Tibial artery (tissue), 4 donors: Measurements from ENCODE around the gene KRT77.

Experiments used
- DNase-seq, 2 donors: peaks; one replicate each; pipeline ENCODE4 v3.0.0-alpha.2; 2019
- H3K27ac ChIP-seq, 2 donors: fragments of 200-600 bp; sonication (generic) in 1 of 2; 1 replicate in 1 of 2; 2 replicates in 1 of 2; pipeline ENCODE4 v1.5.1; 2018 to 2019; ENCODE audit warnings: mild to moderate bottlenecking in 1 of 2
- H3K27me3 ChIP-seq, 2 donors: fragments of 200-600 bp; sonication (generic) in 1 of 2; one replicate each; pipeline versions ENCODE4 v1.5.1 to v1.6.0; 2016 to 2019
- H3K36me3 ChIP-seq, 3 donors: fragments of 200-600 bp; sonication (generic) in 2 of 3; one replicate each; pipeline ENCODE4 v1.5.1; 2016 to 2019; ENCODE audit warnings: mild to moderate bottlenecking in 2 of 3
- H3K4me1 ChIP-seq, 4 donors: fragments of 200-600 bp; sonication (generic) in 2 of 4; 1 replicate in 3 of 4; 2 replicates in 1 of 4; pipeline ENCODE4 v1.5.1; 2016 to 2019
- H3K4me3 ChIP-seq, 2 donors: fragments of 200-600 bp; sonication (generic) in 1 of 2; 1 replicate in 1 of 2; 2 replicates in 1 of 2; pipeline ENCODE4 v1.5.1; 2018 to 2019; ENCODE audit warnings: mild to moderate bottlenecking in 2 of 2
- H3K9me3 ChIP-seq, 3 donors: fragments of 200-600 bp; sonication (generic) in 1 of 3; one replicate each; pipeline ENCODE4 v1.5.1; 2016 to 2019
- intact Hi-C: fragments of 100-400 bp; cut with DNase I; formaldehyde crosslinking; loops from one replicate; pipeline ENCODE4 v1.15.0; 2023; ENCODE audit warnings: low total_unique reads
- TF ChIP-seq, protein P1 (sequence below), 2 experiments: fragments of 200-600 bp in 1 of 2; fragments of 450-650 bp in 1 of 2; IDR thresholded peaks; one replicate each; pipeline ENCODE4 v1.5.1; 2017 to 2019; ENCODE audit warnings: antibody characterized with exemption in 2 of 2, mild to moderate bottlenecking in 1 of 2, moderate library complexity in 1 of 2

Gene KRT77

GRCh38 chr12:52730383-52730782 is 27.1 kb upstream of the KRT77 start:
- peak in 1 of 2 donors; percentile 15 for DNase-seq
- H3K36me3 ChIP-seq = no peaks in the 10 kb centered on the region
- H3K27ac ChIP-seq = no peak overlapping the region
- no peaks in the 10 kb centered on the region for H3K9me3 ChIP-seq
- H3K4me1 ChIP-seq = no peaks in the 10 kb centered on the region
- no peak overlapping the region for H3K4me3 ChIP-seq
- TF ChIP-seq, protein P1, sequence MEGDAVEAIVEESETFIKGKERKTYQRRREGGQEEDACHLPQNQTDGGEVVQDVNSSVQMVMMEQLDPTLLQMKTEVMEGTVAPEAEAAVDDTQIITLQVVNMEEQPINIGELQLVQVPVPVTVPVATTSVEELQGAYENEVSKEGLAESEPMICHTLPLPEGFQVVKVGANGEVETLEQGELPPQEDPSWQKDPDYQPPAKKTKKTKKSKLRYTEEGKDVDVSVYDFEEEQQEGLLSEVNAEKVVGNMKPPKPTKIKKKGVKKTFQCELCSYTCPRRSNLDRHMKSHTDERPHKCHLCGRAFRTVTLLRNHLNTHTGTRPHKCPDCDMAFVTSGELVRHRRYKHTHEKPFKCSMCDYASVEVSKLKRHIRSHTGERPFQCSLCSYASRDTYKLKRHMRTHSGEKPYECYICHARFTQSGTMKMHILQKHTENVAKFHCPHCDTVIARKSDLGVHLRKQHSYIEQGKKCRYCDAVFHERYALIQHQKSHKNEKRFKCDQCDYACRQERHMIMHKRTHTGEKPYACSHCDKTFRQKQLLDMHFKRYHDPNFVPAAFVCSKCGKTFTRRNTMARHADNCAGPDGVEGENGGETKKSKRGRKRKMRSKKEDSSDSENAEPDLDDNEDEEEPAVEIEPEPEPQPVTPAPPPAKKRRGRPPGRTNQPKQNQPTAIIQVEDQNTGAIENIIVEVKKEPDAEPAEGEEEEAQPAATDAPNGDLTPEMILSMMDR (IDR thresholded peaks at IDR 0.05) = no peak
- H3K27me3 ChIP-seq = peaks cover 0 to 30% of the 10 kb centered on the region in 2 donors
- intact Hi-C loops = no loop called here

DNA sequence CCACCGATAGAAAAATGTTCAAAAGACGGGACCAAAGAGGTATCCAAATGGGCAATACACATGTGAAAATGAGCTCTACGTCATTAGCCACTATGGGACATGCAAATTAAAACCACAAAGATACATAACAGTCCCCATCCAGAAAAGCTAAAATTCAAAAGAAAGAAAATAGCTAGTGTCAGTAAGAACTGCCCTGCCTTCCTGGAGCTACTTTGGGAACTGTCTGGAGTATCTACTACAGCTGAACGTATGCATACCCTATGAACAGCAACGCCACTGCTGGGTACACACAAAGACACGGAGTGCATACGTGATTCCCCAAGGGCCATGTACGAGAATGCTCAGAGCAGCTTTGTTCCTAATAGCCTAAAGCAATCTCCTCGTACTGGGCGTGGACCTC is 25.8 kb upstream of the KRT77 start:
- Histone ChIP-seq H3K27me3 (peaks cover 0 to 20% of the 10 kb centered on the region in 2 donors), H3K4me3 (no peak overlapping the region), H3K36me3 (no peaks in the 10 kb centered on the region), H3K4me1 (no peaks in the 10 kb centered on the region), H3K9me3 (no peaks in the 10 kb centered on the region), H3K27ac (no peak overlapping the region)
- DNase-seq = no peak
- intact Hi-C loops = no loop called here
- TF ChIP-seq, protein P1 (IDR thresholded peaks at IDR 0.05) = no peak

- H3K36me3 ChIP-seq = no peaks in the 10 kb centered on the region
- intact Hi-C loops = no loop called here
- no peak overlapping the region for H3K27ac ChIP-seq
- TF ChIP-seq, protein P1 (IDR thresholded peaks at IDR 0.05) = no peak
- H3K27me3 ChIP-seq = peaks cover 0 to 16% of the 10 kb centered on the region in 2 donors
- DNase-seq = no peak
- H3K4me3 ChIP-seq = no peak overlapping the region
- H3K9me3 ChIP-seq = no peaks in the 10 kb centered on the region
- no peaks in the 10 kb centered on the region for H3K4me1 ChIP-seq
Observed at GRCh38 chr12:52728374-52728773, 25.1 kb upstream of the KRT77 start.

DNA sequence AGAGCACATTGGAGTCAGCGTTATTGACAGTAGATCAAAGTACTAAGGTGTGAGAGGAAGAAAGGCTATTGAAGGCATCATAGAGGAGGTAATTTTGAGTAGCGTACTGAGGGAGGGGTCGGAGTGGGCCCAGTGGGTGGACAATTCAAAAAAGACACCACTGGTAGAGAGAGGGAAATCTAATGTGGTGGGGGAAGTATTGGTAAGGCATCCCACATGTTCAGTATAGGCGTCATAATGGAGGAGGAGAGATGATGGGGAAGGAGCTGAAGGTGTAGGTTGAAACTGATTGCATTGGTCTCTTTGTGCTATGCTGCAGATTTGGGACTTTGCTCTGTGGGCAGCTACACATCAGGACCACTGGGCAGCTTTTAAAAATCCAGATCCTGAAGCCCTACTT is 23.7 kb upstream of the KRT77 start:
- H3K36me3 ChIP-seq = no peaks in the 10 kb centered on the region
- H3K4me1 ChIP-seq = no peaks in the 10 kb centered on the region
- no peaks in the 10 kb centered on the region for H3K9me3 ChIP-seq
- intact Hi-C loops = no loop called here
- H3K27ac ChIP-seq = no peak overlapping the region
- TF ChIP-seq, protein P1 (IDR thresholded peaks at IDR 0.05) = no peak
- no peak for DNase-seq
- H3K4me3 ChIP-seq = no peak overlapping the region
- peaks cover 0 to 13% of the 10 kb centered on the region in 2 donors for H3K27me3 ChIP-seq

DNA sequence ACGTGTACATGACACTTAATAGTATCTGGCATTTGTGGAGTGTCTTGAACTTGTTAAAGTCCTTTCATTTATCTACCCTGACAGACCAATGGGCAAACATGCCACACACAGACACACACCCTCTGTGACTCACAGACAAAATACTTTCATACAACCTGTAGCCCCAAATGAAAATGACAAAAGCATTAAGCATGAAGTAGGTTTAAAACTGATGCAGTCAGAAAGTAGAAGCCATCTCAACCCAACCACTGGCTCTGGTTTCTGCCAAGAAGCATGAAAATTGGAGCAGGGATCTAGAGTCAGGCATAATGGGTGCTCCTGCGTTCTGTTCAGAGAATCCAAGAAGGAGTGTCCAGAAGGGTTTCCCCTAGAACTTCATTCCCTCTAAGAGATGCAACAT is 23.1 kb upstream of the KRT77 start:
- DNase-seq = no peak
- no peaks in the 10 kb centered on the region for H3K4me1 ChIP-seq
- H3K27ac ChIP-seq = no peak overlapping the region
- H3K9me3 ChIP-seq = no peaks in the 10 kb centered on the region
- no peaks in the 10 kb centered on the region for H3K36me3 ChIP-seq
- peaks cover 0 to 13% of the 10 kb centered on the region in 2 donors for H3K27me3 ChIP-seq
- TF ChIP-seq, protein P1 (IDR thresholded peaks at IDR 0.05) = no peak
- intact Hi-C loops = no loop called here
- no peak overlapping the region for H3K4me3 ChIP-seq

DNA sequence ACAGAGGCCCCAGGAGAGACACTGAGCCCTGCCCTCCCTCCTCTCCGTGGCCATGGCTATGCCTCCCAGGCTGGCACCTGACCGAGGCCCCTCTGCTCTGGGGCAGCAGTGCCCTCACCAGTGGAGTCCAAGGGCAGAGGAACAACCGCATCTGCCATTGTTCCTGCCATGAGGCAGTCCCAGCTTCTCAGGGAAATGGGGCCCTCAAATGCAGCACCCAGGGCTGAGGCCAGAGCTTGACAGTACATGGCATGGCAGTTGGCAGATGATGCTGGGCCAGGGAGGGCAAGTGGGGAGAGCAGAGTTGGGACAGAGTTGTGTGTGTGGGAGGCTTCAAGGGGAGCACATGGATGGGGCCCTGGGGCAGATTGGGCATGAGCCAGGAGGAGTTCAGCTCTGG is 21.1 kb upstream of the KRT77 start:
- intact Hi-C loops = no loop called here
- TF ChIP-seq, protein P1 (IDR thresholded peaks at IDR 0.05) = no peak

More for the DNA sequence above, 21.1 kb upstream of the KRT77 start:
- no peaks in the 10 kb centered on the region for H3K4me1 ChIP-seq
- no peaks in the 10 kb centered on the region for H3K9me3 ChIP-seq
- no peak for DNase-seq
- peaks cover 0 to 17% of the 10 kb centered on the region in 2 donors for H3K27me3 ChIP-seq
- no peaks in the 10 kb centered on the region for H3K36me3 ChIP-seq
- H3K4me3 ChIP-seq = no peak overlapping the region
- H3K27ac ChIP-seq = no peak overlapping the region
